Right atrium auricular region (tissue), 2 donors: Measurements from ENCODE around the gene PGF. TPM values are rescaled to one million over a fixed set of nuclear protein-coding genes. Genes with fewer than 3 reads are reported as not detected.

Experiments
- DNase-seq: peaks from one replicate; pipeline ENCODE4 v3.0.0-alpha.2; 2019; ENCODE audit warnings: low spot score
- H3K27ac ChIP-seq, 2 donors: fragments of 200-600 bp; sonication (generic); 1 replicate in 1 of 2; 2 replicates in 1 of 2; pipeline ENCODE4 v1.5.1; 2016 to 2019
- H3K27me3 ChIP-seq, 2 donors: fragments of 200-600 bp; sonication (generic); one replicate each; pipeline versions ENCODE4 v1.5.1 to v1.6.0; 2017 to 2019
- H3K36me3 ChIP-seq: fragments of 200-600 bp; sonication (generic); one replicate; pipeline ENCODE4 v1.5.1; 2016
- H3K4me1 ChIP-seq, 2 donors: fragments of 200-600 bp; sonication (generic); one replicate each; pipeline versions ENCODE4 v1.5.1 to v1.6.0; 2017 to 2019
- H3K4me3 ChIP-seq, 2 donors: fragments of 200-600 bp; sonication (generic); 1 replicate in 1 of 2; 2 replicates in 1 of 2; pipeline ENCODE4 v1.5.1; 2017 to 2019; ENCODE audit warnings: mild to moderate bottlenecking in 1 of 2, moderate library complexity in 1 of 2
- H3K9me3 ChIP-seq, 2 donors: fragments of 200-600 bp; sonication (generic); one replicate each; pipeline ENCODE4 v1.5.1; 2019
- total RNA-seq, 2 donors: library from RNA; depleted of rRNA; stranded (reverse); fragments of >200 nt; gene quantifications; one replicate each; pipeline ENCODE4 v1.1.0, GENCODE V29; 2016
- TF ChIP-seq, protein P1 (sequence below), 2 donors: fragments of 200-600 bp; sonication (generic); IDR thresholded peaks; one replicate each; pipeline ENCODE4 v1.5.1; 2019; ENCODE audit warnings: antibody characterized with exemption in 2 of 2

The PGF gene
- total RNA-seq, 2 donors from 2014 or later = 3.3 to 7.0 TPM

DNA sequence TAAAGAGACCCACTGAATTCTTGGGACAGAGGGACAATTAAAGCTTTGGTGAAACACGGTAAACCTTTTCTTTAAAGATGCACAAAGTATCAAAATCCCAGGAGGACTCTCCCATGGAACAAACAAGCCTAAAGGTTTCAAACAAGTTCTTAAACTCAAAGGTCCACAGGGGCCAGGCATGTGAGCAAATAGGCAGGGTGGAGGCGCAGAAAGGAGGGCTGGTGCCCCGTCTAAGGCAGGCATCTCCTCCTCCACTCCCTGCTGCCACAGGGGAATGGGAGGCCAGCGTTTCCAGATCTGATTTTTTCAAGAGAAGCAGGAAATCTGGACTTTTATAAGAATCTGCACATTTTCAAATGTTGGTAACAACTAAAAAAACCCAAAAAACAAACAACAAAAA lies 40.0 kb downstream of the PGF start:
- Histone ChIP-seq H3K9me3 (no peaks in the 10 kb centered on the region), H3K27ac (peak overlapping the region; percentile 23 to 71), H3K4me1 (peaks cover 0 to 35% of the 10 kb centered on the region in 2 donors), H3K36me3 (no peaks in the 10 kb centered on the region), H3K4me3 (no peak overlapping the region), H3K27me3 (no peaks in the 10 kb centered on the region)
- no peak for DNase-seq
- TF ChIP-seq, protein P1, sequence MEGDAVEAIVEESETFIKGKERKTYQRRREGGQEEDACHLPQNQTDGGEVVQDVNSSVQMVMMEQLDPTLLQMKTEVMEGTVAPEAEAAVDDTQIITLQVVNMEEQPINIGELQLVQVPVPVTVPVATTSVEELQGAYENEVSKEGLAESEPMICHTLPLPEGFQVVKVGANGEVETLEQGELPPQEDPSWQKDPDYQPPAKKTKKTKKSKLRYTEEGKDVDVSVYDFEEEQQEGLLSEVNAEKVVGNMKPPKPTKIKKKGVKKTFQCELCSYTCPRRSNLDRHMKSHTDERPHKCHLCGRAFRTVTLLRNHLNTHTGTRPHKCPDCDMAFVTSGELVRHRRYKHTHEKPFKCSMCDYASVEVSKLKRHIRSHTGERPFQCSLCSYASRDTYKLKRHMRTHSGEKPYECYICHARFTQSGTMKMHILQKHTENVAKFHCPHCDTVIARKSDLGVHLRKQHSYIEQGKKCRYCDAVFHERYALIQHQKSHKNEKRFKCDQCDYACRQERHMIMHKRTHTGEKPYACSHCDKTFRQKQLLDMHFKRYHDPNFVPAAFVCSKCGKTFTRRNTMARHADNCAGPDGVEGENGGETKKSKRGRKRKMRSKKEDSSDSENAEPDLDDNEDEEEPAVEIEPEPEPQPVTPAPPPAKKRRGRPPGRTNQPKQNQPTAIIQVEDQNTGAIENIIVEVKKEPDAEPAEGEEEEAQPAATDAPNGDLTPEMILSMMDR (IDR thresholded peaks at IDR 0.05) = no peak

- DNase-seq = peak; percentile 84
- no peak overlapping the region for H3K4me3 ChIP-seq
- no peaks in the 10 kb centered on the region for H3K9me3 ChIP-seq
- peak overlapping the region; percentile 14 to 55 for H3K27ac ChIP-seq
- H3K36me3 ChIP-seq = no peaks in the 10 kb centered on the region
- H3K4me1 ChIP-seq = peaks cover 0 to 38% of the 10 kb centered on the region in 2 donors
- H3K27me3 ChIP-seq = no peaks in the 10 kb centered on the region
- TF ChIP-seq, protein P1 (IDR thresholded peaks at IDR 0.05) = peak; percentile 55 to 87
These were observed 41.3 kb downstream of the PGF start for GRCh38 chr14:74913986-74914573.

DNA sequence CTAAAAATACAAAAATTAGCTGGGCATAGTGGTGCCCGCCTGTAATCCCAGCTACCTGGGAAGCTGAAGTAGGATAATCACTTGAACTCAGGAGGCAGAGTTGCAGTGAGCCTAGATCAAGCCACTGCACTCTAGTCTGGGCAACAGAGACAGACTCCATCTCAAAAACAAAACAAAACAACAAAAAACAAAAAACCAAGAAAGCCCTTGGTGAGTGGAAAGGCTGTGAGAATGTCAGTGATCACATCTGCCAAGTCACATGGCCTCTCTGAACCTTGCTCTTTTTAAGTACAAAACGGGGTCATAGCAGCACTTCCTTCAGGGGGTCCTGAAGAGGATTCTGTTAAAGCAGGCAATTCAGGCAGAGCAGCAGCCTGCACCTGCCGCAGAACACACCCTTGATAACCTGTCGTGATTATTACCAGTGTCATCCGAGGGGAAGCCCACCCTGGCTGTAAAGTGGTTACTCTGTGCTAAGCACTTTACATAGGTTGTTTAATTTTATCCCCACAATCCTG lies 41.9 kb downstream of the PGF start:
- H3K27ac ChIP-seq = no peak overlapping the region
- DNase-seq = no peak
- no peaks in the 10 kb centered on the region for H3K36me3 ChIP-seq
- H3K4me3 ChIP-seq = no peak overlapping the region
- TF ChIP-seq, protein P1 (IDR thresholded peaks at IDR 0.05) = no peak
- H3K4me1 ChIP-seq = peaks cover 0 to 42% of the 10 kb centered on the region in 2 donors
- no peaks in the 10 kb centered on the region for H3K9me3 ChIP-seq
- no peaks in the 10 kb centered on the region for H3K27me3 ChIP-seq

- TF ChIP-seq, protein P1 (IDR thresholded peaks at IDR 0.05) = no peak
- Histone ChIP-seq H3K9me3 (no peaks in the 10 kb centered on the region), H3K4me1 (peaks cover 0 to 42% of the 10 kb centered on the region in 2 donors), H3K27ac (no peak overlapping the region), H3K36me3 (no peaks in the 10 kb centered on the region), H3K27me3 (no peaks in the 10 kb centered on the region), H3K4me3 (no peak overlapping the region)
- no peak for DNase-seq
These were observed 42.6 kb downstream of the PGF start for GRCh38 chr14:74912801-74913200.

GRCh38 chr14:74912111-74912510 lies 43.3 kb downstream of the PGF start:
- TF ChIP-seq, protein P1 (IDR thresholded peaks at IDR 0.05) = no peak
- no peak for DNase-seq
- Histone ChIP-seq H3K4me3 (no peak overlapping the region), H3K27me3 (no peaks in the 10 kb centered on the region), H3K9me3 (no peaks in the 10 kb centered on the region), H3K4me1 (peaks cover 0 to 42% of the 10 kb centered on the region in 2 donors), H3K36me3 (no peaks in the 10 kb centered on the region), H3K27ac (no peak overlapping the region)

DNA sequence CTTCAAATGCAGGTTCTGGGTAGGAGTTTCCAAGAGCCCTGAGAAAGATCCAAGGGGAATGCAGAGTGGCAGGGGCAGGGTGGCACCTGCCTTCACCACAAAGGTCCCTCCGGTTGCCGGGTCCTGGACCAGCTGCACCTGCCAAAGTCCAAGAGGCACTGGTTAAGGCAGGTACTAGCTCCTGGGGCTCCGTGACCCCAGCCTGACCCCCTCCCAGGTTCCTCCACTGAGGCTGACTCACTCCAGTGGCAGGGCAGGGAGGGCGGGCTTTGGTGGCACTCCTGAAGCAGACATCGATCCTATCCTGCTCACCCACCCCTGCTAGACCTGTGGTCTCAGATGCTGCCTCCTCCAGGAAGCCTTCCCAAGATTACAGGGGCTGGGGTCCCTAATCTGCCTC lies 43.7 kb downstream of the PGF start:
- peaks cover 0 to 42% of the 10 kb centered on the region in 2 donors for H3K4me1 ChIP-seq
- H3K4me3 ChIP-seq = no peak overlapping the region
- no peaks in the 10 kb centered on the region for H3K9me3 ChIP-seq
- no peaks in the 10 kb centered on the region for H3K36me3 ChIP-seq
- H3K27ac ChIP-seq = no peak overlapping the region
- DNase-seq = no peak
- no peaks in the 10 kb centered on the region for H3K27me3 ChIP-seq
- TF ChIP-seq, protein P1 (IDR thresholded peaks at IDR 0.05) = no peak
